HG03575 (cell line): ENCODE data around the gene TMEM245.
"Not testable (repeated sequence)": the region's sequence is repeated elsewhere in the genome, so short reads cannot be mapped to it uniquely, and the experiment has no call there.

Source experiments
- ATAC-seq: cut with Tn5 transposase; IDR thresholded peaks from one replicate; pipeline ENCODE4 v1.9.1; 2021; ENCODE audit not compliant: unreplicated experiment, insufficient number of reproducible peaks, low FRiP score; ENCODE audit errors: extremely low read depth

The TMEM245 gene

DNA sequence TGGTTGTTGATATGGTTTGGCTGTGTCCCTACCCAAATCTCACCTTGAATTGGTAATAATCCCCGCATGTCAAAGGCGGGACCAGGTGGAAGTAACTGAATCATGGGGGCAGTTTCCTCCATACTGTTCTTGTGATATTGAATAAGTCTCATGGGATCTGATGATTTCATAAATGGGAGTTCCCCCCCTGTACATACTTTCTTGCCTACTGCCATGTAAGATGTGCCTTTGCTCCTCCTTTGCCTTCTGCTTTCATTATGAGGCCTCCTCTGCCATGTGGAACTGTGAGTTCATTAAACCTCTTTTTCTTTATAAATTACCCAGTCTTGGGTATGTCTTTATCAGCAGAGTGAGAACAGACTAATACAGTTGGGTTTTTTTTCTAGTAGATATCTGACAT, 148.4 kb downstream of the TMEM245 start:
- not testable (repeated sequence) for ATAC-seq

DNA sequence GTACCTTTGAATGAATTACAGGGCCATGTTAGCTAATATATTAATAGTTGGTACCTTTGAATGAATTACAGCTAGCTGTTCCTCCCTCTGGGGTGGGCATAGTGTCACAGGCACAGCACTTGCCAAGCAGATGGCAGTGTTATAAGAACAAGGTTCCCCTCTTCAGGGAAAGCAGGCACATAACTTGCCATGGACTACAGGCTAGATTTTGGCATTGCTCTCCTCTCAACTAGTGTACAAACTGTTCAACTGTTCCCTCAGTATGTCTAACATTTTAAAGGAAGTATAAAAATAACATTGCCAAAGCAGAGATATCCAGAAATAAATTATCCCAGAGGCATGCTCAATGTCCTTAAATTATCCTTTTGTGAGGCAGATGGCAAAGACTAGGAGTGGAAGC, 151.8 kb downstream of the TMEM245 start:
- no peak for ATAC-seq
